ACC112 (cell line): ENCODE data around the gene FAM229A.

Experiments used
- H2AFZ ChIP-seq: fragments of 200-600 bp; sonication (generic); one replicate; pipeline ENCODE4 v1.6.0; 2017; ENCODE audit warnings: antibody characterized with exemption, low read length; ENCODE audit not compliant: unreplicated experiment
- H3K27ac ChIP-seq: fragments of 200-600 bp; sonication (generic); 2 replicates; pipeline ENCODE4 v1.5.1; 2014; ENCODE audit warnings: low read depth, mild to moderate bottlenecking, antibody characterized with exemption, low read length, moderate library complexity
- H3K27me3 ChIP-seq: fragments of 200-600 bp; sonication (generic); 2 replicates; pipeline ENCODE4 v1.6.1; 2014; ENCODE audit warnings: mild to moderate bottlenecking, antibody characterized with exemption, low read length, moderate library complexity, mixed read lengths; ENCODE audit not compliant: insufficient read depth
- H3K36me3 ChIP-seq: fragments of 200-600 bp; sonication (generic); 2 replicates; pipeline ENCODE4 v1.6.1; 2016; ENCODE audit warnings: mild to moderate bottlenecking, antibody characterized with exemption, low read length, moderate library complexity, mixed read lengths; ENCODE audit not compliant: insufficient read depth
- H3K4me1 ChIP-seq: fragments of 200-600 bp; sonication (generic); one replicate; pipeline ENCODE4 v1.6.1; 2016; ENCODE audit warnings: low read length, mixed read lengths; ENCODE audit not compliant: insufficient read depth, unreplicated experiment, control insufficient read depth
- H3K4me3 ChIP-seq: fragments of 200-600 bp; sonication (generic); 2 replicates; pipeline ENCODE4 v1.5.1; 2014; ENCODE audit warnings: mild to moderate bottlenecking, low read depth, low read length
- H3K79me2 ChIP-seq: fragments of 200-600 bp; sonication (generic); one replicate; pipeline ENCODE4 v1.6.0; 2016; ENCODE audit warnings: low read length; ENCODE audit not compliant: control insufficient read depth, unreplicated experiment, insufficient read depth

Gene FAM229A

DNA sequence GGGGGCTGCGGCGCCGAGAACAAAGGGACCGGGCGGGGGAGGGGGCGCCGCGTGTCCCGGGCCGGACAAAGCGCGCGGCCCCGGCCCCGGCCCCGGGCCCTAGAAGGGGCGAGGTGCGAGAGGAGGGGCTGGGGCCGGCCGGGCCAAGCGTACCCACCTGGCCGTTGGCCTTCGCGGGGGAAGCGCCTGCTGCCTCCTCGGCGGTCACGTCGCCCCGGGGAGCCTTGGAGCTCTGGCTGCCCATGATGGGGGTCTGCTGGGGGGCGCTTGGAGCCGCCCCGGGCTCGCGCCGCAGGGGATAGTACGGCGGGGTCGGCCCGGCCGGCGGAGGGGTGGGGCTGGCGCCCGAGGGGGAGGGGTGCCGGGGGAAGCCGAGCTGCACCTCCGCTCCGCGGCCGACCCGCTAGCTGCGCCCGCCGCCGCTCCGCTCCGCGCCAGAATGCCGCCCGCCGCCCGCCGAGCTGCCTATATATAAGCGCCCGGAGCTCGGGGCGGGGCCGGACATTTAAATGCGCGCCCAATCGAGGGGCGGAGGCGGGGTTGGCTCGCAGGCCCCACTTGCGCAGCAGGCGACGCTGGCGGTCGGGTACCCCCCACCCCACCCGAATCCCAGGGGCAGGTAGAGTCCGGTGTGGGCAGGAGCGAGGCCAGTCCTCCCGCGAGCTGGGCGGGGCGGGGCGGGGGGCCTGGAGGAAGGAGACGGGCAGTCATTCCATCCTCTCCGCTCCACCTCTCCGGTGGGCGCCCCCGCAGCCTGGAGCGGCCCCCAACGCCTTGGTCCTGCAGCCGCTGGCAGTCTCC is 26.3 kb downstream of the FAM229A start, which contains the start of gene MARCKSL1:
Gene MARCKSL1, minus strand, starts transcription at position 444 of the 801 bp plus-strand sequence. Its CDS starts 200 bp downstream, at position 244.
- peaks cover 25% of the 10 kb centered on the region for H3K4me1 ChIP-seq
- H3K4me3 ChIP-seq = peak within 1 kb of the TSS; percentile 89
- H3K36me3 ChIP-seq = peaks cover 10% of the 10 kb centered on the region; the same call in 1 of the 2 replicates
- no peak within 1 kb of the TSS for H2AFZ ChIP-seq
- no peaks in the 10 kb centered on the region for H3K27me3 ChIP-seq
- H3K79me2 ChIP-seq = peaks cover 2% of the 10 kb centered on the region
- no peak within 1 kb of the TSS for H3K27ac ChIP-seq

DNA sequence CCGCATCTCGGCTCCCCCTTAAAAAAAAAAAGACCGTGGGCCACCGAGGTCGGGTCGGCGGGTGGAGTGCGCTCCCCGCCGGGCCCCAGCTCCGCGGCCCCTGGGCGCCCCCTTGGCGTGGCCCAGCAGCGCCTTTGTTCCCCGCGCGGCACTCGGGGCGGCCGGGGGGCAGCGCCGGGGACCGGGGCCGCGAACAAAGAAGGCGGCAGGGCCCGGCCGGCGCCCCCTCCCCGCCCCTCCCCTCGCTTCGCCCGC is 26.8 kb downstream of the FAM229A start:
- H2AFZ ChIP-seq = no peak overlapping the region
- no peak overlapping the region for H3K27ac ChIP-seq
- H3K4me1 ChIP-seq = peaks cover 25% of the 10 kb centered on the region

DNA sequence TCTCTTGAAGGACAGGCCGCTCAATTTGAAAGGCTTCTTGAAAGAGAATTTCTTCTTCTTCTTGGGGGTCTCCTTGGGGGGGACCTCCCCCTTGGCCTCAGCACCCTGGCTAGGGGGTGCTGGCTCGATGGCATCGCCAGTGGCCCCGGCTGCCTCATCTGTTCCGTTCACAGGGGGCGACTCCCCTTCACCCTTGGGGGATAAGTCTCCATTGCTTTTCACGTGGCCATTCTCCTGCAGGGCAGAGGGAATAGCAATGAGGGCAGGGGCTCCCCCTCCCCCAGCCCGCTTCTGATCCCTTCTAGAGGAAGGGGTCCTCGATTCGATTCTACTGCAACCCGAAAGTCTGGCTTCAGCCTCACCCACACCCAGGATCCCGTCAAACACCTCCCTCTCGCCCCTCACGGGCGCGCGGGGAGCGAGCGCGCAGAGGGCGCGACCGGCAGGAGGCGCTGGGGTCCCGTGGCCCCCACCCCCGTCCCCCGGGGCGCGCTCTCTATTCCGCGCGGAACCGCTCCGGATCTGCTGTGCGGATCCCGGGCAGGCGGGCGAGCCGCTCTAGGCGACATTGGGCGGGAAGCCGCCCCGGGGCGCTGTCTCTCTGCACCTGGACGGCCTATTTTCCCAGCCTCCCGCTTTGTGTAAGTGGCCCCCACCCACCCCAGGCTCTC is 27.3 kb downstream of the FAM229A start:
- H3K27me3 ChIP-seq = no peaks in the 10 kb centered on the region
- H3K36me3 ChIP-seq = peaks cover 10% of the 10 kb centered on the region; the same call in 1 of the 2 replicates
- peaks cover 24% of the 10 kb centered on the region for H3K4me1 ChIP-seq
- no peak overlapping the region for H2AFZ ChIP-seq
- H3K4me3 ChIP-seq = peak overlapping the region; percentile 89
- H3K27ac ChIP-seq = no peak overlapping the region
- peaks cover 2% of the 10 kb centered on the region for H3K79me2 ChIP-seq

More for the DNA sequence above, 26.8 kb downstream of the FAM229A start:
- Histone ChIP-seq H3K79me2 (peaks cover 2% of the 10 kb centered on the region), H3K27me3 (no peaks in the 10 kb centered on the region), H3K36me3 (peaks cover 10% of the 10 kb centered on the region; the same call in 1 of the 2 replicates), H3K4me3 (peak overlapping the region; percentile 89)

DNA sequence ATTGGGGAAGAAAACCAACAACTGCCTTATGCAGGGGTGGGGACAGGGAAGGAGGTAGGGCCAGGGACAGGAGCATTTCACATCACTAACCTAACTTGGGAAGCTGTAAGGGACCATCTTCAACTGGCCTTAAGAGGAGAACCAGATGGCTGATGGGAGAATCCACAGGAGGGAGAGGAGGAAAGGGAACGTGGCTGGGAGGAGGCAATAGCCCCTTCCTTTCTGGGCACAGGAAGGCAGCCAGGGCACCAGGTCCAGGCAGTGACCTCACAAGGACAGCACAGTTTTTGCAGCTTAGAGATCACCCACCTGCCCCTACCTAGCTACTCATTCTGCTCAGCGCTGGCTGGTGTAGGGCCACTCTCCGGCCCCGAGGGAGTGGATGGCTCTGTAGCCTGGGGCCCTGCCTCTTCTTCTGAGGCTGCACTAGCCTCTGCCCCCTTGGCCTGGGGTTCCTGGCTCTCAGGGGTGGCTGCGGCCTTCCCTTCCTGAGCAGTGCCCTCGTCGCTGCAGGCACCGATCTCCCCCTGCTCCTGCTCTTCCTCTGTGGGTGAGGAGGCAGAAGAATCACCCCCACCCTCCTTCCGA is 27.9 kb downstream of the FAM229A start:
- Histone ChIP-seq H3K4me1 (peaks cover 20% of the 10 kb centered on the region), H3K27ac (no peak overlapping the region), H3K79me2 (peaks cover 2% of the 10 kb centered on the region), H3K4me3 (peak overlapping the region; percentile 89), H3K36me3 (peaks cover 16% of the 10 kb centered on the region; the same call in 1 of the 2 replicates), H3K27me3 (no peaks in the 10 kb centered on the region), H2AFZ (no peak overlapping the region)

DNA sequence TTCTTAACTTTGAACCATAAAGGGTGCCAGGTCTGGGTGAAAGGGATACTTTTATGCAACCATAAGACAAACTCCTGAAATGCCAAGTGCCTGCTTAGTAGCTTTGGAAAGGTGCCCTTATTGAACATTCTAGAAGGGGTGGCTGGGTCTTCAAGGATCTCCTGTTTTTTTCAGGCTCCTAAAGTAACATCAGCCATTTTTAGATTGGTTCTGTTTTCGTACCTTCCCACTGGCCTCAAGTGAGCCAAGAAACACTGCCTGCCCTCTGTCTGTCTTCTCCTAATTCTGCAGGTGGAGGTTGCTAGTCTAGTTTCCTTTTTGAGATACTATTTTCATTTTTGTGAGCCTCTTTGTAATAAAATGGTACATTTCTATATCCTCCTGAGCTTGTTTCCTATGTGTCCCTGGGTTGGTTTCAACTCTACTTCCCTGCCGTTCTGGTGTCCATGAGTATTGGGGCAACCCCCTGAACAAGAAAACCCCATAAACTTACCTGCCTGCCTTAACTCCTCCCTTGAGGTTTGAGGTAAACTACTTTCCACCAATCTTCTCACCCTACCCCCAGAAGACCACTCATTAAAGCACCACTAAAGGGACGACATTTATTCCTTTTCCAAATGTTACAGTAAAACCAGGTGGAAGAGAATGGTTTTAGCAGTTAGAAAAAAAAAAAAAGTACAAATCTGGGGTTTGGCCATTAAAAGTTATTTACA is 28.9 kb downstream of the FAM229A start:
- Histone ChIP-seq H3K27me3 (no peaks in the 10 kb centered on the region), H3K4me1 (peaks cover 20% of the 10 kb centered on the region), H3K27ac (no peak overlapping the region), H3K36me3 (peaks cover 17% of the 10 kb centered on the region; the same call in 1 of the 2 replicates), H3K4me3 (no peak overlapping the region), H2AFZ (no peak overlapping the region), H3K79me2 (peaks cover 2% of the 10 kb centered on the region)

DNA sequence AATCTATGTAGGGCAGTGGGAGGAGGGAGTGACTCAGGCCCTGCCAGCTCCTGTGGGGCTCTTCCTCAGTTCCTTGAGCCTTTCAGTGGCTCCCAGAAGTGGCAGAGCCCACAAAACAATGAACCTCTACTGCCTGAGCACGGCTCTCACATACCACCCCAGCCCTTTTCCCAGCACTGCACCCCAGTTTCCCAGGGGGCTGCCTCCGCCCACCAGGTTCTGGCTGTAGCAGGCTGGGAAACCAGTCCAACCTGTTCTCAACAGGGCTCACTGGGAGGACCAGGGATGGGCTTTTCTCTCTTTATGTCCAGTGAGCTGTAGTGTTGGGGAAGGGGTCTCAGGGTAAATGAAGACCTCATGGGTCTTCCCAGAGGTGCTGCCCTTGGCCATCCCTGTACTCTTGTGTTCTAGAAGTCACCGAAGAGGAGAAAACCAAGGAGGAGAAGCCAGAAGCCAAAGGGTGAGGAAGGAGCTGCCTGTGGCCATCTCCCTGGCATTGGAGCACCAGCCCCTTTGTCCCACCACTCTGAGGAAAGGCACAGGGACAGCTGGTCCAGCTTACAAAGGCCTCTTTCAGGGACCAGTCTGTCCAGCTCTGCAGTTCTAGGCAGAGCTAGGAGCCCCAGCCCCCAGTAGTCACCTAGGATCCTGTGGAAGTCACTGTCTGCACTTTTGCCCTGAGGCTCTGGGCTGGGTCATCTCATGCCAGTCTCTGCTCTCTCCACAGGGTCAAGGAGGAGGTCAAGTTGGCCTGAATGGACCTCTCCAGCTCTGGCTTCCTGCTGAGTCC is 29.8 kb downstream of the FAM229A start:
- Histone ChIP-seq H3K79me2 (peaks cover 2% of the 10 kb centered on the region), H3K36me3 (peaks cover 17% of the 10 kb centered on the region; the same call in 1 of the 2 replicates), H3K4me3 (no peak overlapping the region), H2AFZ (no peak overlapping the region), H3K27me3 (no peaks in the 10 kb centered on the region), H3K4me1 (peaks cover 16% of the 10 kb centered on the region), H3K27ac (no peak overlapping the region)

DNA sequence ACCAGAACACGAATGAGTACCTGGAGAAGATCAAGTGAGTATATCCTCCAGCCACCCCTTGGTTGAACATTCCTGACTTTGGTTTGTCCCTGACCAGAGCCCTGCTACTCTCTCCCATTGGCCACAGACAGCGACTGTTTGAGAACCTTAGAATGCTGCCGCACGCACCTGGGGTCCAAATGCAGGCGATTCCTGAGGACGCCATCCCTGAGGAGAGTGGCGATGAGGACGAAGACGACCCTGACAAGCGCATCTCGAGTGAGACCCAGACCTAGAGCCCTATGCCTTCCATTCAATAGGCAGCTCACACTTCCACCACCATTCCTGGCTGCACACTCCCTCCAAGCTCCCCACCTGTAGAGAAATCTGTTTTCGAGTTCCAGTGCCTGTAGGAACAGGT is 30.7 kb downstream of the FAM229A start:
- Histone ChIP-seq H2AFZ (no peak overlapping the region), H3K36me3 (peaks cover 17% of the 10 kb centered on the region; the same call in 1 of the 2 replicates), H3K27ac (no peak overlapping the region), H3K27me3 (no peaks in the 10 kb centered on the region), H3K4me1 (peaks cover 8% of the 10 kb centered on the region), H3K79me2 (peaks cover 2% of the 10 kb centered on the region), H3K4me3 (no peak overlapping the region)

DNA sequence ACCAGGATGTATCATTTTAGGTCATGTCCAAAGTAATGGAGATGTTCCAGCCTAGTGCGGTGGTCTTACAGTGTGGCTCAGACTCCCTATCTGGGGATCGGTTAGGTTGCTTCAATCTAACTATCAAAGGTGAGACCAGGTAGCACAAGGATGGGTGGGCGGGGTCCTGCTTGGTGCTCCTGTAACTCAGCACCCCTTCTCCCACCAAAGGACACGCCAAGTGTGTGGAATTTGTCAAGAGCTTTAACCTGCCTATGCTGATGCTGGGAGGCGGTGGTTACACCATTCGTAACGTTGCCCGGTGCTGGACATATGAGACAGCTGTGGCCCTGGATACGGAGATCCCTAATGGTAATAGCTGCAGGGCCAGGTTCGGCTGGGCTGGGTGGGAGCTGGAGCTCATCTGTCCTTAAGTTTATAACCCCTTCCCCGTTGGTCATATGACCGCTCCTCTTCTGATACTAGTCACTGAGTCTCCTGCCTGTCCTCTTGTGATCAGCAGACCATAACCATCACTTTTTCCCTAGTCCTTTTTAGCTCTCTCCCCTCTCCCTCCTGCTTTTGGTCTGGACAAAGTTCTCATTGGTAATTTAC is 31.6 kb downstream of the FAM229A start:
- H3K27me3 ChIP-seq = no peaks in the 10 kb centered on the region
- no peak overlapping the region for H3K4me3 ChIP-seq
- no peak overlapping the region for H3K27ac ChIP-seq
- H3K4me1 ChIP-seq = peaks cover 5% of the 10 kb centered on the region
- peaks cover 17% of the 10 kb centered on the region; the same call in 1 of the 2 replicates for H3K36me3 ChIP-seq
- no peak overlapping the region for H2AFZ ChIP-seq
- H3K79me2 ChIP-seq = peaks cover 2% of the 10 kb centered on the region

DNA sequence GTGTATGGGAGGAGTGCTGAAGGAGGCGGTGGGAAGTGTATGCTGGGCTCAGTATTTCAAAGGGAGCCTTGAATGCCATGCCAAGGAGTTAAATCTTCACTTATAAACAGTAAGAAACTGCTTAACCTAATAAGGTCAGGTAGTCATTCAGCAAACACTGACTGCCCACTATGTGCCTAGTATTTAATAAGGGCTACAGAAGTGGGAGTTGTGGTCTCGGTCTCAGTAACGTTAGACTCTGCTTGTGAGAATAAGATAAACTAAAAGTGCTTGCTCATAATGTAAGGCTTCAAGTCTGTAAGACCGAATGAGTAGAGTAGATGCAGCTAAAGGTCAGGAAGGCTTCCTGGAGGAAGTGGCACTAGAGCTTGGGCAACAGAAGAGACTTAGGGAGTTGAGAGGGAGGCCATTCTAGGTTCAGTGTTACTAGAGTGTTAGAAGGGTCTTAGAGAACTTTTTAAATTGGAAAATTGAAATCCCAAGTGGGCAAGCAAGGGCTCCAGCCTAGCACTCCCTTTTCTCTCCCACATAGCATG is 32.3 kb downstream of the FAM229A start:
- H3K4me1 ChIP-seq = peaks cover 5% of the 10 kb centered on the region
- peaks cover 20% of the 10 kb centered on the region; the same call in 1 of the 2 replicates for H3K36me3 ChIP-seq

More for the DNA sequence above, 32.3 kb downstream of the FAM229A start:
- Histone ChIP-seq H2AFZ (no peak overlapping the region), H3K27ac (no peak overlapping the region), H3K79me2 (peaks cover 2% of the 10 kb centered on the region), H3K27me3 (no peaks in the 10 kb centered on the region), H3K4me3 (no peak overlapping the region)
